GM19238 (cell line): ENCODE results near the gene NCKAP5.

Experiments
- DNase-seq: peaks from one replicate; pipeline ENCODE4 v3.0.0; 2011; ENCODE audit warnings: low spot score; ENCODE audit not compliant: insufficient read length

NCKAP5 gene

GRCh38 chr2:133040170-133040569 lies 528.1 kb downstream of the NCKAP5 start:
- DNase-seq: no peak

DNA sequence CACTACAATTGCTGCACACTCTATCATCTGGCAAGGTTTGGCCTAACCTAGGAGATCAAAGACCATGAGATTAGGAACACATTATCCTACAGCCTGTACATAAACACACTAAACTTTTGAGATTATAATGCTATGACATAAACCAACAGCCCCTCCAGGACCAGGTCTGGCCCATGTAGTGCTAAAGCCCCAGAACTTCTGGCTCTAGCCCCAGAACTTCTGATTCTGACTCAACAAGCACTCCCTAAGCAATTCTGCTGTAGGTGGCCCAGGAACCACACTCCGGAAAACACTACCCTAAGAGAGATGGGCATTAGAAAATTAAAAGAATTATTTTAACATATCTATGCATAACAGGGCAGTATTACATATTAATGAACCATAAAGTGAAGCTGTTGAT lies 528.7 kb downstream of the NCKAP5 start:
- DNase-seq: no peak

GRCh38 chr2:133026536-133027177 lies 541.6 kb downstream of the NCKAP5 start:
- no peak for DNase-seq

- no peak for DNase-seq
These were observed 543.3 kb downstream of the NCKAP5 start for GRCh38 chr2:133025004-133025403.

- no peak for DNase-seq
These were observed 555.2 kb downstream of the NCKAP5 start for GRCh38 chr2:133012847-133013734.

GRCh38 chr2:133004623-133005022 lies 563.6 kb downstream of the NCKAP5 start:
- no peak for DNase-seq

GRCh38 chr2:132999421-132999820 lies 568.8 kb downstream of the NCKAP5 start:
- no peak for DNase-seq

GRCh38 chr2:132998221-132998620 lies 570.0 kb downstream of the NCKAP5 start:
- DNase-seq: no peak

DNA sequence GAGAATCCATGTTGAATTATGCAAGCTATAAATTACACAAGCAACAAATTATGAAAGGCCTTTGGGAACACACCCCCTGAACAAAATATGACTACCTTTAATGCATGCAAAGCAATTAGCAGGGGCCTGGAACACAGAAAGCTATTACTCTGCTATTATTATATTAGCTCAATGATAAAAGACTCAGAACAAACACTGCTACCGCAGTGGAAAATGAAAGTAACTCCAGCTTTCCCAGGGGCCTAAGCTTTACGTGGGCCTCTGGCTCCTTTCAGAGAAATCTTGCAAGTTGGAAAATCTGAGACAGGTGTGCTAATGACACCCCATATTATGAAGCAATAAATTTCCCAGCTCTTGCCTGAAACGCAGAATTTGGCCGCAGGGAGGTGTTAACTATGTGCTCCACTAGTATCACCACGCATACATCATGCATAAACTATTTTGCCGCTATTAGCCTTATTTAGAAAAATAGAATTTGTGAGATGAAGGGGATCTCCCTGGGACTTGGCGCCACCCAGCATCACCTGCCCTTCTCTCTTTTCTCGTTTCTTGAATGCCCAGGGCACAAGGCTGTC lies 576.7 kb downstream of the NCKAP5 start:
- no peak for DNase-seq

GRCh38 chr2:132984731-132985130 lies 583.5 kb downstream of the NCKAP5 start:
- DNase-seq: no peak

DNA sequence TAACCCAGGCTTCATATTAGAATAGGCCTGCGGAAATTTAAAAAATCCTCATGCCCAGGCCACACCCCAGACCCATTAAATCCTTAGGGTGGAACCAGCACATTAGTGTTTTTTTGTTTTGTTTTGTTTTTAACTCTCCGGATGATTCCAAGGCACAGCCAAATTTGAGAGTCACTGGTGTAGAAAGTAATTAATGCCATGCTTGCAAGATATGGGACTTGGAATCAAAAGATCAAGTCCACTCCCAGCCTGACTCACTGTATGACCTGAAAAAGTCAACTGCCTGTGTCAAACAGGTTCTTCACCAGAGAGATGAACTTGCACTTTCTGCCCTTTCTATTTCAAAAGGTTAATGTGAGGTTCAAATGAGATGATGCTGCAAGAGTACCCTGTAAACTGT lies 588.0 kb downstream of the NCKAP5 start:
- no peak for DNase-seq

- DNase-seq: no peak
These were observed 588.7 kb downstream of the NCKAP5 start for GRCh38 chr2:132979339-132980093.

DNA sequence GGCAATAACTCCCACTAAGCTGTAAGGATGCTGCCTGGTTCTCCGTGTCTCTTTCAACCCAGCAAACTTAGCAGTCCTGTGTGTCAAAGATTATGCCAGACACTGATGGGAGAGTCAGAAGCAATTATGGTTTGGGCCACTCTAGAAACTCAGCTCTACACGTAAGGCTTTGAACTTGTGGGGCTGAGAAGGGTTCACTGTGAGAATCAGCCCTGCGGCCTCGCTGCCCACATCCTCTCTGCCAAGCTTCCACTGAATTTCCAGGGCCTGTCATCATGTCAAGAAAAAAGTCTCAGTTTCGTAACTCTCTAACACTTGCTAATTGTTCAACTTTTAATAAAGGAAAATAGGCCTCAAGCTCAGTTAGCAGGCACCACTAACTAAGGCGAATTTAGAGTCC lies 589.4 kb downstream of the NCKAP5 start:
- no peak for DNase-seq

- no peak for DNase-seq
These were observed 590.3 kb downstream of the NCKAP5 start for GRCh38 chr2:132977812-132978529.

GRCh38 chr2:132975193-132976105 lies 592.8 kb downstream of the NCKAP5 start:
- no peak for DNase-seq

DNA sequence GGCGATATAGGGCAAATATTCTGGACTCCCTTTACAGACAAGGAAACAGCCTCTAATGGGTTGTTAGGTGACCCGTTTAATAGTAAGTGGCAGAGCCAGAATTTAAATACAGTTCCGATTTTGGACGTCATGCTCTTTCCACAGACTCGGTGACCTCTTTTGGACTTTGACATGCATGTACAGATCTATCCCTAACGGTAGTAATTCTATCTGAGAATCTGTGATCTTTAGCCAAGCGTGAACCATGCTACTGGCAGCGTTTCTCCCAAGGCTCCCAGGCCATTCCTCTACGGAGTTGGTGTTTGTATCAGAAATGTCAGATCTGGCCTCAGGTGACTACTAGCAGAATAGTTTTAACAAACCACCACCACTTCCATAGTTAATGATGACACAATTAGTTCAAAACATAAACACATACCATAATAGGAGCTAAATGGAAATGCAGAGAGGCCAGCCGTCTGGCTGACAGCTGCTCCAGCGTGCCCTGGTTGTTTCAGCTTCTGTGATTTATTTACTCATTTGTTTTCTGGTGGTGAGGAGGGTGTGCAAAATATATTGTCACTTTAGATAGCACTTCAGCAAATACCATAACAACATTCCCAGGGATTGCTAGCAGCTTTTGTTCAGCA lies 593.7 kb downstream of the NCKAP5 start:
- DNase-seq: no peak

GRCh38 chr2:132971310-132972061 lies 596.8 kb downstream of the NCKAP5 start:
- DNase-seq: no peak

- no peak for DNase-seq
These were observed 598.8 kb downstream of the NCKAP5 start for GRCh38 chr2:132969371-132969985.
